Measurements from ENCODE around the gene GFRA4. TPM values are rescaled to one million over a fixed set of nuclear protein-coding genes. Genes with fewer than 3 reads are reported as not detected.

Gene GFRA4
- total and polyA plus RNA-seq, 2 donors (not counting 1 experiment from before 2014, with no cell fraction given) = not detected

DNA sequence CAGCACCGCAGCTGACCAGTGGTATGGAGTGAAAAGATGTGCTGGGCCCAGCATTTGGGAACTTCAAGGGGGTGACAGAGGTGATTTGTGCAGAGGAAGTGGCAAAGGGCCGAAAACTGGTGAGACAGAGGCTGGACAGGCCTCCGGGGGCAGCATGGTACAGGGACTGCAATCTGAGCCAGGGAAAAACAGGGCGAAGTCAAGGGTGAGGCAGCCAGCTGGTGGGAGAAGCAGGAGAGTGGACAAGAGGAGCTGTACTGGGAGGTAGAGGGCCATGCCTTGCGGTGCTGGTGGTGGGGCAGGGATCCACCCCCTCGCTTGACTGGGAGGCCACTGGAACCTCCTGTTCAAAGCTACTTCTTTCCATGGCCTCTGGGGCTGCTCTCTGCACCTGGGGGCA is 7.3 kb upstream of the GFRA4 start:
- no peaks in the 10 kb centered on the region for H3K4me1 ChIP-seq (ENCODE audit: control insufficient read depth, extremely low read depth, insufficient read depth, low read length)
- H3K79me2 ChIP-seq (ENCODE audit: control insufficient read depth, insufficient read depth, low read length) = no peaks in the 10 kb centered on the region
- H2AFZ ChIP-seq (ENCODE audit: low read length) = no peak overlapping the region
- H3K4me3 ChIP-seq (replicated peaks in 1 of 4; ENCODE audit: control extremely low read depth in 1 of 4, insufficient read depth in 1 of 4, low read depth in 3 of 4, low read length in 4 of 4) = no peak overlapping the region
- TF ChIP-seq, protein P1, sequence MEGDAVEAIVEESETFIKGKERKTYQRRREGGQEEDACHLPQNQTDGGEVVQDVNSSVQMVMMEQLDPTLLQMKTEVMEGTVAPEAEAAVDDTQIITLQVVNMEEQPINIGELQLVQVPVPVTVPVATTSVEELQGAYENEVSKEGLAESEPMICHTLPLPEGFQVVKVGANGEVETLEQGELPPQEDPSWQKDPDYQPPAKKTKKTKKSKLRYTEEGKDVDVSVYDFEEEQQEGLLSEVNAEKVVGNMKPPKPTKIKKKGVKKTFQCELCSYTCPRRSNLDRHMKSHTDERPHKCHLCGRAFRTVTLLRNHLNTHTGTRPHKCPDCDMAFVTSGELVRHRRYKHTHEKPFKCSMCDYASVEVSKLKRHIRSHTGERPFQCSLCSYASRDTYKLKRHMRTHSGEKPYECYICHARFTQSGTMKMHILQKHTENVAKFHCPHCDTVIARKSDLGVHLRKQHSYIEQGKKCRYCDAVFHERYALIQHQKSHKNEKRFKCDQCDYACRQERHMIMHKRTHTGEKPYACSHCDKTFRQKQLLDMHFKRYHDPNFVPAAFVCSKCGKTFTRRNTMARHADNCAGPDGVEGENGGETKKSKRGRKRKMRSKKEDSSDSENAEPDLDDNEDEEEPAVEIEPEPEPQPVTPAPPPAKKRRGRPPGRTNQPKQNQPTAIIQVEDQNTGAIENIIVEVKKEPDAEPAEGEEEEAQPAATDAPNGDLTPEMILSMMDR (conservative IDR thresholded peaks at IDR 0.05 in 1 of 2, IDR thresholded peaks at IDR 0.05 in 1 of 2; ENCODE audit: low read depth in 1 of 2, low read length in 2 of 2) = peak in 1 of 2 donors; percentile 14
- TF ChIP-seq EZH2 (IDR thresholded peaks at IDR 0.05; ENCODE audit: low read length, missing control alignments) = no peak
- H3K27ac ChIP-seq (ENCODE audit: insufficient read depth, low read length) = no peak overlapping the region
- no peaks in the 10 kb centered on the region for H4K20me1 ChIP-seq (ENCODE audit: control insufficient read depth, extremely low read depth, insufficient read depth, low read length)
- no peak for DNase-seq (ENCODE audit: low read depth in 2 of 2)
- no peak overlapping the region for H3K4me2 ChIP-seq (ENCODE audit: extremely low read depth, insufficient read depth, low read length)
- H3K36me3 ChIP-seq (ENCODE audit: control insufficient read depth, insufficient read depth, low read length) = peaks cover 20% of the 10 kb centered on the region
- no peak overlapping the region for H3K9ac ChIP-seq (ENCODE audit: insufficient read depth, low read length)
- H3K27me3 ChIP-seq (ENCODE audit: control insufficient read depth, insufficient read depth, low read length) = no peaks in the 10 kb centered on the region
- no peaks in the 10 kb centered on the region for H3K9me3 ChIP-seq (ENCODE audit: control insufficient read depth, insufficient read depth, low read depth, low read length)

DNA sequence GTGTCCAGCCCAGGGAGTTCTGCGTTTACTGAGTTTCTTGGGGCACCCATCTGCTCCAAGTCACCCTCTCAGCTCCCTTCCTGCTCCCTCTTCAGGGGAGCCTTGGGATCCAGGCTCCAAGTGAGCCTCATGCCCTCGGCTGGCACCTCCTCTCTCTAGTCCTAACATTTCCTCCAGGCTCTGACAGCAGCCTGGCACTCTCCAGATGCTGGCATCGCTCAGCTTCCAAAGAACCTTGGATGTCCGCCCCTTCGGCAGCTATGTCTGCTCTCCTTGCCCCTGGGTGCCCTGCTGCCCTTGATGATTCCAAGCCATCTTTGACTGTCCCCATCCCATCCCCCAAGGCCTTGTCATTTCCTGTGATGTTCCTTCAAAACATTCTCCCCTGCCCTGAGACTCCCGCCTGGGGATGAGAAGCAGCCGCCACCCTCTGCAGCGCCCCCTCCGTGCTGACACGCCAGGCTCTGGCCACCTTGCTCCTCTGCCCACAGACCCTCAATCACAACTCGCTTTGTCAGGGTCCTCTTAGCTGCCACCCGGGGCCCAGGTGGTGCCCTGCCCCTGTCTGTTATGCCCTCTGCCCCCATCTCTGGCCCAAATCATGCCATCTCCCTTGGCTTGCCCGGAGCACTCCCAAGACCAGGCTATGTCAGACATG is 6.6 kb upstream of the GFRA4 start:
- Histone ChIP-seq H3K36me3 (ENCODE audit: control insufficient read depth, insufficient read depth, low read length) (peaks cover 16% of the 10 kb centered on the region), H3K4me3 (replicated peaks in 1 of 4; ENCODE audit: control extremely low read depth in 1 of 4, insufficient read depth in 1 of 4, low read depth in 3 of 4, low read length in 4 of 4) (no peak overlapping the region), H3K27ac (ENCODE audit: insufficient read depth, low read length) (no peak overlapping the region), H3K9ac (ENCODE audit: insufficient read depth, low read length) (no peak overlapping the region), H3K27me3 (ENCODE audit: control insufficient read depth, insufficient read depth, low read length) (no peaks in the 10 kb centered on the region), H3K79me2 (ENCODE audit: control insufficient read depth, insufficient read depth, low read length) (no peaks in the 10 kb centered on the region), H2AFZ (ENCODE audit: low read length) (no peak overlapping the region), H3K9me3 (ENCODE audit: control insufficient read depth, insufficient read depth, low read depth, low read length) (no peaks in the 10 kb centered on the region), H3K4me1 (ENCODE audit: control insufficient read depth, extremely low read depth, insufficient read depth, low read length) (no peaks in the 10 kb centered on the region), H4K20me1 (ENCODE audit: control insufficient read depth, extremely low read depth, insufficient read depth, low read length) (no peaks in the 10 kb centered on the region), H3K4me2 (ENCODE audit: extremely low read depth, insufficient read depth, low read length) (no peak overlapping the region)
- TF ChIP-seq, protein P1 (conservative IDR thresholded peaks at IDR 0.05 in 1 of 2, IDR thresholded peaks at IDR 0.05 in 1 of 2; ENCODE audit: low read depth in 1 of 2, low read length in 2 of 2) = no peak
- TF ChIP-seq EZH2 (IDR thresholded peaks at IDR 0.05; ENCODE audit: low read length, missing control alignments) = no peak
- no peak for DNase-seq (ENCODE audit: low read depth in 2 of 2)

DNA sequence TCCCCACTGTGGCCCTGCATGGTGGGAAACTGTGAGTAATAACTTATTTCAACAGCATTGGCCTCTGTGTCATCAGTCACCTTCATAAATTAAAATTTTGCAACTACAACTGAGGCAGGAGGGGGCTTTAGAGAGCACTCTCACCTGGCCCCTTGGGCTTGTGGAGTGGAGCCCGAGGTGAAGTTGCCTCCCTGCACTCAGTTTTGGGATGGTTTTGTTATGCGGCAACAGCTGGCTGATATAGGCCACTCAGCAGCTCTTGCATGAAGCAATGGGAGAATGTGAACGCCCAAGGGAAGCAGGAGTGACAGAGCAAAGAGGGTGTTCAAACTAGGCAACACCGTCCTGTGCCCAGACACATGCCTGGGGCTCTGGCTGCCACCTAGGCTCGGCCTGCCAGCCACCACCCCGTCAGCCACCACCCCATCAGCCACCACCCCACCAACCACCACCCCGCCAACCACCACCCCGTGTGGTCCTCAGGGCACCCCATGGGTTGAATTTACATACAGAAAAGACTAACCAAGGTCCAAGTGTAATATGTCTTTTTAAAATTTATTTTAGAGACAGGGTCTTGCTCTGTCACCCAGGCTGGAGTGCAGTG is 4.3 kb upstream of the GFRA4 start:
- no peak overlapping the region for H3K9ac ChIP-seq (ENCODE audit: insufficient read depth, low read length)
- H3K4me2 ChIP-seq (ENCODE audit: extremely low read depth, insufficient read depth, low read length) = no peak overlapping the region
- peaks cover 7% of the 10 kb centered on the region for H3K27me3 ChIP-seq (ENCODE audit: control insufficient read depth, insufficient read depth, low read length)
- H2AFZ ChIP-seq (ENCODE audit: low read length) = no peak overlapping the region
- no peaks in the 10 kb centered on the region for H3K9me3 ChIP-seq (ENCODE audit: control insufficient read depth, insufficient read depth, low read depth, low read length)
- no peak overlapping the region for H3K27ac ChIP-seq (ENCODE audit: insufficient read depth, low read length)
- TF ChIP-seq, protein P1 (conservative IDR thresholded peaks at IDR 0.05 in 1 of 2, IDR thresholded peaks at IDR 0.05 in 1 of 2; ENCODE audit: low read depth in 1 of 2, low read length in 2 of 2) = no peak
- H3K4me3 ChIP-seq (replicated peaks in 1 of 4; ENCODE audit: control extremely low read depth in 1 of 4, insufficient read depth in 1 of 4, low read depth in 3 of 4, low read length in 4 of 4) = no peak overlapping the region
- no peak for DNase-seq (ENCODE audit: low read depth in 2 of 2)
- no peaks in the 10 kb centered on the region for H4K20me1 ChIP-seq (ENCODE audit: control insufficient read depth, extremely low read depth, insufficient read depth, low read length)
- H3K79me2 ChIP-seq (ENCODE audit: control insufficient read depth, insufficient read depth, low read length) = no peaks in the 10 kb centered on the region
- H3K36me3 ChIP-seq (ENCODE audit: control insufficient read depth, insufficient read depth, low read length) = peaks cover 12% of the 10 kb centered on the region
- H3K4me1 ChIP-seq (ENCODE audit: control insufficient read depth, extremely low read depth, insufficient read depth, low read length) = no peaks in the 10 kb centered on the region

All from fibroblast of lung (primary cell).